ENCODE results near the gene SORBS1. TPM values are rescaled to one million over a fixed set of nuclear protein-coding genes. Genes with fewer than 3 reads are reported as not detected.
A peak's percentile ranks its signal among the peaks of the same experiment; 100 is the strongest.

SORBS1 gene
- total and polyA plus RNA-seq, 2 of the 13 experiments (the other 11 are each of a cell fraction or from before 2014, with no cell fraction given), result 16.8 to 39.8 TPM

GRCh38 chr10:95290461-95291364 is 270.5 kb downstream of the SORBS1 start, which contains the start of gene PDLIM1 (continued):
- no peak for TF ChIP-seq TBL1XR1 (IDR thresholded peaks at IDR 0.05; ENCODE audit: borderline replicate concordance, low read length, partially characterized antibody)
- TF ChIP-seq ZSCAN30 (CRISPR knock-in tag; IDR thresholded peaks at IDR 0.05), result no peak
- TF ChIP-seq HOXA5 (CRISPR knock-in tag; IDR thresholded peaks at IDR 0.05), result no peak
- TF ChIP-seq HIVEP1 (CRISPR knock-in tag; IDR thresholded peaks at IDR 0.05), result no peak
- TF ChIP-seq KDM4B (CRISPR knock-in tag; IDR thresholded peaks at IDR 0.05), result no peak
- TF ChIP-seq SMAD3 (CRISPR knock-in tag; IDR thresholded peaks at IDR 0.05), result no peak
- no peak for TF ChIP-seq ZNF275 (CRISPR knock-in tag; IDR thresholded peaks at IDR 0.05; ENCODE audit: borderline replicate concordance)
- TF ChIP-seq BHLHE40 (IDR thresholded peaks at IDR 0.05; ENCODE audit: low read length), result no peak
- no peak for TF ChIP-seq FOXJ3 (CRISPR knock-in tag; IDR thresholded peaks at IDR 0.05; ENCODE audit: borderline replicate concordance)
- TF ChIP-seq PPARG (CRISPR knock-in tag; conservative IDR thresholded peaks at IDR 0.05), result no peak
- TF ChIP-seq GRHL1 (CRISPR knock-in tag; conservative IDR thresholded peaks at IDR 0.05), result no peak
- peak; percentile 27 for TF ChIP-seq PRMT3 (CRISPR knock-in tag; IDR thresholded peaks at IDR 0.05; ENCODE audit: borderline replicate concordance, low read depth)
- no peak for TF ChIP-seq CENPX (CRISPR knock-in tag; IDR thresholded peaks at IDR 0.05)
- no peak for TF ChIP-seq CEBPB (IDR thresholded peaks at IDR 0.05; ENCODE audit: borderline replicate concordance, low read depth, low read length)
- no peak for TF ChIP-seq SCMH1 (CRISPR knock-in tag; IDR thresholded peaks at IDR 0.05; ENCODE audit: borderline replicate concordance)
- peak in 1 of 2 experiments; percentile 53; a peak in 2 of 4 replicates for TF ChIP-seq ATF4 (CRISPR knock-in tag; IDR thresholded peaks at IDR 0.05)
- no peak for TF ChIP-seq TFAP4 (IDR thresholded peaks at IDR 0.05; ENCODE audit: borderline replicate concordance, low read depth)
- TF ChIP-seq SIX1 (CRISPR knock-in tag; IDR thresholded peaks at IDR 0.05; ENCODE audit: borderline replicate concordance), result no peak
- peak; percentile 37; the same call in 1 of the 2 replicates for TF ChIP-seq ZBTB43 (CRISPR knock-in tag; conservative IDR thresholded peaks at IDR 0.05)
- no peak for TF ChIP-seq HINFP (CRISPR knock-in tag; IDR thresholded peaks at IDR 0.05; ENCODE audit: low read depth)
- TF ChIP-seq ZNF12 (CRISPR knock-in tag; IDR thresholded peaks at IDR 0.05), result no peak
